ENCODE results near the gene ITPRIPL2.

The ITPRIPL2 gene

DNA sequence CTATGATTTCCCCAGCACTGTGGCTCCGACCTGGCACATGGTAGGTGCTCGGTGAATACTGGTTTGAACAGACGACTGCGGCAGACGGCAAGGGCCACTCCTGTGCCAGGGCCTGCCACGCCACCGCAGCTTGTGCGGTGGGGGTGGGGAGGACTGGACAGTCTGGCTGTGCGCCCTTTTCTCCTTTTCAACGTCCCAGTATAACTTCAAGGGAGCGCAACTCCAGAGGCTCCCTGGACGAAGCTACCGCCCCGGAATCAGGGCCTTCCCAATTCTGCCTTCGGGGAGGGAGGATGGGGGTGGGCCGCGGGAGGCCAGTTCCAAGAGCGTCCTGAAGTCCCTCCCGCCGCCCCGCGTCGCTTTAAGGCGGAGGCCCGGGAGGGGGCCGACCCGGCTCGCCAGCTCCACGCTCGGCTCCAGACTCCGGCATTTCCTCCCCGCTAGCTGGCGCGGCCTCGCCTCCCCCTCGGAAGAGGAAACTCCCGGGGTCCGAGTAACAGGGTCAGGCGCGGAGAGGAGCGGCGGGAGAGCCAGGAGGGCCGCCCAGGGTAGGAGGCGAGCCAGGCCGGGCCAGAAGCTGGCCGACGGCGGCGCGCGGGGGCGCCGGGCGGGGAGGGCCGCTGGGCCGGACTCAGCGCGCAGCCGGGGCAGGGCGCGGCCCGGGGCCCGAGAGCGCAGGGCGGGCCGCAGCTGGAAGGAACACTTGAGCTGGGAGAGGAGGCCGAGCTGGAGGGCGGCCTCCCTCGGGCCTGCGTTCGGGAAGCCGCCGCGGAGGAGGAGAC, at the start of gene ITPRIPL2:
Gene ITPRIPL2, plus strand, starts transcription at position 388 of the 782 bp plus-strand sequence. CDS start 498 bp downstream, outside the sequence.
- peak; percentile 93 for DNase-seq

DNA sequence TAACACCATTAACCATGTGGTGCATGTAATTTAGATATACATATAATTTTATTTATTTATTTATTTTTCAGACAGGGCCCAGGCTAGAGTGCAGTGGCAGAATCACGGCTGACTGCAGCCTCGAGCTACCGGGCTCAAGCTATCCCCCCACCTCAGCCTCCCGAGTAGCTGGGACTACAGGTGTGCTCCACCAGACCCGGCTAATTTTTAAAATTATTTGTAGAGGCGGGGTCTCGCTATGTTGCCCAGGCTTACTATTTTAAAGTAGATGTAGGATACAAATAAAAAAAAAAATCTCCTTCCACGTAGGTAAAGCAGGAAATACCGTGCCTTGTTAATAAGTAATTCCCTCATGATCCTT, 46.8 kb upstream of the ITPRIPL2 start:
- no peak for DNase-seq

DNA sequence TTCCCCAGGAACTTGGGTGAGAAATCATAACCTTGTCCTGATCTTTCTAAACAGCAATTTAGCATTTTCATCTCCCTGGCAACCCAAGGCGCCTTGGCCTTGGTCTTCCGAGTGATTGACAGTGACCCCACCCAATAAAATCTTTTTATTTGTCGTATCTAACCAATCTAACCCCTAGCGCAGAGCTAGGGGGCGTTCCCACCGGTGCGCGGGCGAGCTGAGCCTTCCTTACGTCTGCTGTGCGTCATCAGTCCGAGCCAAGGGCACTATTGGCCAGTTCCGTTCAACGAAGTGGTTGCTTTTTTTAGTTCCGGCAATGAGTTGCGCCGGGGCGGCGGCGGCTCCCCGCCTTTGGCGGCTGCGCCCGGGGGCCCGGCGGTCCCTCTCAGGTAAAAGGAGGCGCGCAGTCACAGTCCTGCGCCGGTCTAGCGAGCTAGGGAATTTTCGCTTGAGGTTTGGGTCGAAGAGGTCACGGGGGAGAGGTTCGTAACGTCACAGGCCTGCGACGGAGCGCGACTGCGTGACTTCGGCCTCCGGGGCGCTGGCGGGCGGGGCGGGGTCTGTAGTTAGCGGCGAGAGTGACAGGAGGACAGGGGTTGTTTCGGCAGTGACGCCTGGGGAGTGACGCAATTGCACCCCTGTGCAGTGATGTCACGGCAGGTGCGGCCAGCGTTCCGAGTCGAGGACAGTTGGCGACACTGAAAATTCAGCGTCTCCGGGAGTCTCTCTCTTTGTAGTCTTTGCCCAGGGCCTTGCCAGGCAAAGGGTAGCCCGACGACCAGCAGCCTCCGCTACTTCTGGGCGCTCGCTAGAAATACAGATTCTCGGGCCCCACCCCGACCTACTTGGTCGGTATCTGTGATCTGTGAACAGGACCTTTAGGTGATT, 46.2 kb upstream of the ITPRIPL2 start, which contains the start of gene COQ7:
Gene COQ7, plus strand, starts transcription at position 266 of the 888 bp plus-strand sequence. Its CDS starts 51 bp downstream, at position 317.
- peak; percentile 100 for DNase-seq

DNA sequence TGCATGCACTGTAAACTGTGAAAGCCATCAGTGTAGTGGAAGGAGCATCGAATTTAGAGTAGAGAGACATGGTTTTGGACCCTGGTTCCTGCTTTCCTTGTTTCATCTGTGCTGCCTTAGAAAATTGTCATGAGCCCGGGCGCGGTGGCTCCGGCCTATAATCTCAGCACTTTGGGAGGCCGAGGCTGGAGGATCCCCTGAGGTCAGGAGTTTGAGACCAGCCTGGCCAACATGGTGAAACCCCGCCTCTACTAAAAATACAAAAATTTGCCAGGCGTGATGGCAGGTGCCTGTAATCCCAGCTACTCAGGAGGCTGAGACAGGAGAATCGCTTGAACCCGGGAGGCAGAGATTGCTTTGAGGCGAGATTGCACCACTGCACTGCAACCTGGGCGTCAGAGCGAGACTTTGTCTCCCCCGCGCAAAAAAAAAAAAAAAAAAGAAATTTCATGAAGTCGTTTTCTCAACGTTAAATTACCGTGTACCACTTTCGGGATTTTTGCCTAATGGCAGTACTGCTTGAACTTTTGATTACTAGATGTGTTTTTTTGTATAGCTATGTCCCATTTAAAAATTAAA, 45.4 kb upstream of the ITPRIPL2 start:
- no peak for DNase-seq

DNA sequence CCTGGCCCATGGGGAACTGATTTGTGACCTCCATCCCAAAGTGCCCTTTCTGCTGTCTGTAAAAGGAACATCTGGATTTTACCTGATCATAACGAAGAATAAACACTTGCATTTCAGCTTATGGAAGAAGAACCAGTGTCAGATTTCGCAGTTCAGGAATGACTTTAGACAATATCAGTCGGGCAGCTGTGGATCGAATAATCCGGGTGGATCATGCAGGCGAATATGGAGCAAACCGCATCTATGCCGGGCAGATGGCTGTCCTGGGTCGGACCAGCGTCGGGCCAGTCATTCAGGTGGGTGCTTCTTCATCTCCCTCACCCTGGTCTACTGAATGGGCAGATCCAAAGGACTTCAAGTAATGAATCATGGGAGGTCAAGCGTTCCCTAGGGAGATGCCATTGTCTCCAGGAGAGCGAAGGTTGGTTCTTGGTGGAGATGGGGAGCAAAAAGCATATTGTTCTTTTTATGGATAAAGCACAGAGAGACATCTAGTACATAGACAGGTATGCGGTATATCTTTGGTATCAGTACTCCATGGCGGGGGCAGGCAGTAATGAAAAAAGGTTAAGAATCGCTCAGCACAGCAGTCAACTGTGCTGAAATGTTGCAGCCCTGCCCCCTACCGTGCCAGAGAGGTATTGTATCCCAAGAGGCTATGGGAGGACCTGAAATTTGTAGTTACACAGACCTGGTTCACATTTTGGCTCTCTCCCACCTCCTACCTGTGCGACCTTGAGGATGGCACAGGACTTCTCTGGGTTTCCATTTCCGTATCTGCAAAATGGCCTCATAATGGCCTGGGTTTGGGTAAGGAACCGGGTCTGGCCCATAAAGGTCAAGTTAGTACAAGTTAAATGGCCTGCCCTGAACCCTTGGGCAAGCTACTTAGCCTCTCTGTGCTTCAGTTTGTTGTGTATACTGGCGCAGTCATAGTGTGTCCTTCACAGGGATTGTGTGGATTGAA, 41.7 kb upstream of the ITPRIPL2 start:
- DNase-seq = peak; percentile 33

DNA sequence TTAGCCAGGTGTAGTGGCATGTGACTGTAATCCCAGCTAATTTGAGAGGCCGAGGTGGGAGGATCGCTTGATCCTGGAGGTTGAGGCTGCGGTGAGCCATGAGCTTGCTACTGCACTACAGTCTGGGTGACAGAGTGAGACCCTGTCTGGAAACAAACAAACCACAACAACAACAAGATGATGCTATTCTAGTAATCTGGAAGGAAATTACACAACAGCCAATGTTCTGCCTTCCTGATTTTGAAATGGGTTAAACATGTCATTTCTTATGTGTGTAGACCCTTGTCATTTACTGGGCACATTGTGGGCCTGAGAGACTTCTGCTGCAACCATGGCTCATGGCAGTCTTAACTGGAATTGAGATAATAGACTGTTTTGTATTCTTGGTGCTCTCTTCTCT, 40.4 kb upstream of the ITPRIPL2 start:
- DNase-seq = no peak

DNA sequence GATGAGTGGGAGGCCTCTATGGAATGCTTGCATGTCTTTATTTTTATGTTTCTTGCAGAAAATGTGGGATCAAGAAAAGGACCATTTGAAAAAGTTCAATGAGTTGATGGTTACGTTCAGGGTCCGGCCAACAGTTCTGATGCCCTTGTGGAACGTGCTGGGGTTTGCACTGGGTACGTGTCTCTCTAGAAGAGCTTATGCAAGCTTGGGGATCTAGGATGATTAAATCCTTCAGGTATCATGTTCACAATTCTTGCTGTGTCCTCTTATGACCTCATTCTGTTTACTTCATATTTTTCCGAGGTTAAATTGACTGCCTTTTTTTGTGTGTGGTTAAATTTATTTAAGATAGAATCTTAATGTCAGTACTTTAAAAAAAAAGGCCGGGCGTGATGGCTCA, 39.9 kb upstream of the ITPRIPL2 start:
- no peak for DNase-seq

DNA sequence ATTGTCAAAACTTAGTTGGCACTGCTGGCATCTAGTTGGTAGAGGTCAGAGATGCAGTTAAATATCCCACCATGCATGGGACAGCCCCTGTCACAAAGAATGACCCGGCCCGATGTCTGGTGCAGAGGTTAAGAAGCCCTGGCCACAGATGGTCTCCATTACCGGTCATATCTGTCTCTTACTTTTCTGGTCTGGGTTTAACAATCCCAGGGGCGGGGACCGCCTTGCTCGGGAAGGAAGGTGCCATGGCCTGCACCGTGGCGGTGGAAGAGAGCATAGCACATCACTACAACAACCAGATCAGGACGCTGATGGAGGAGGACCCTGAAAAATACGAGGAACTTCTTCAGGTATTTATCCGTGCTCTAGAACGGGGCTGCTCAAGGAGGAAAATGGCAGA, 38.3 kb upstream of the ITPRIPL2 start:
- no peak for DNase-seq

DNA sequence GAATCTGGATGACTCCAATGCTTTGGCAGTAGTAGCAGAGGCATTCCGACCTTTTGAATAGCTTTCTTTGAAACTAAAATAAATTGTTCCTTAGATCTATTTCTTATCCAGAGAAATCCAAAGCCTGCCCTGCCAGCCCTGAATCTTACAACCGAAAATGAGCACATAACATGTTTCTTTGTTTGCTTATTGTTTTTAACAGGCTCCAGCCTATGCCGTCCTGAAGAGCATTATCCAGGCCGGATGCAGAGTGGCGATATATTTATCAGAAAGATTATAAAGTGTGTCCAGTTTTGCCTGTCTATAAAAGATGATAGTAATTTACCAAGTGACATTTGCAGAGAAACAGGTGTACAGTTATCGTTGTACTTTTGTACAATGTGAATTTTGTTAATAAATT, 35.9 kb upstream of the ITPRIPL2 start:
- no peak for DNase-seq

DNA sequence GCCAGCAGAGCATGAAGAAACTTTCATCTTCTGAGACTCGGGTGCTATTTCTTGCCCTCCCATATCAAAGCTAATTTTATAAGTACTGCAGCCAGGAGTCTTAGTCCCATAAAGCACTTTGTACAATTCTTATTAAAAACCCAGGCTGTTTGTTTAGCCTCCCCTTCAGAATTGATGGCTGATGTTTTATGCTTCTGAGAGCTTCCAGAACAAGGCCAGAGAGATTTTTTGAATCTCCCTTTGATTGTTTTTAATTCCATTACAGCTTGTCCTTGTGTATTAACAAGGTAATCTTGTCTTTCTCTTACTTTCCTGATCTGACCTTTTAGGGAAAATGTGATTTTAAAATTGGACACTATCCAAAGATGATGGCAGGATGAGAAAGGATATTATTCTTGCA, 30.1 kb upstream of the ITPRIPL2 start:
- DNase-seq = no peak

DNA sequence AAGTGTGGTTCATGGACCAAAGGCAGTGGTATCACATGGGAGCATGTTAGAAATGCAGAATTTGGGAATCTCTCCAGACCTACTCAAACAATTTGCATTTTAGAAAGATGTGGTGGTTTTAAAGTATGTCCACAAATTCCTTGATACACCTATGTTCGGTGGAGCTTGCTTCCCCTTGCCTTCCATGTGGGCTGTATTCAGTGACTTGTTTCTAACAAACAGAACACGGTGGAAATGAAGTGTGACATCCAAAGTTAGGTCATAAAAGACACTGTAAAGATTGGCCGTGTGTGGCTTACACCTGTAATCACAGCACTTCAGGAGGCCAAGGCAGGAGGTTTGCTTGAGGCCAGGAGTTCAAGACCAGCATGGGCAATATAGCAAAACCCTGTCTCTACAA, 29.6 kb upstream of the ITPRIPL2 start:
- DNase-seq = no peak

DNA sequence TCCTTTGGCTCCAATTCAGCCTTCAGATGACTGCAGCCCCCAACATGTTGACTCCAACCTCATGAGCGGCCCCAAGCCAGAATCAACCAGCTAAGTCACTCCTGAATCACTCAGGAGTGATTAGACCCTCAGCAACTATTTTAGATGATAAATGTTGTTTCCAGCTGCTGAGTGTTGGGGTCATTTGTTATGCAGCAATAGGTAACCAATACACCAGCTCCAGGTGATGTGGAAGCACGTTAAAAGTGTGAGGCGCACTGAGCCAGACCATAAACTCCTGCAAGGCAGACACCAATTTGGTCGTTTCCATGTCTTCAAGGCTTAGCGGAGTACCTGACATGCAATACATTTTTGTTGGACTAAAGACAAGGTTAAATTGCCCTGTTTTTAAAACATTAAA, 28.9 kb upstream of the ITPRIPL2 start:
- DNase-seq = no peak

DNA sequence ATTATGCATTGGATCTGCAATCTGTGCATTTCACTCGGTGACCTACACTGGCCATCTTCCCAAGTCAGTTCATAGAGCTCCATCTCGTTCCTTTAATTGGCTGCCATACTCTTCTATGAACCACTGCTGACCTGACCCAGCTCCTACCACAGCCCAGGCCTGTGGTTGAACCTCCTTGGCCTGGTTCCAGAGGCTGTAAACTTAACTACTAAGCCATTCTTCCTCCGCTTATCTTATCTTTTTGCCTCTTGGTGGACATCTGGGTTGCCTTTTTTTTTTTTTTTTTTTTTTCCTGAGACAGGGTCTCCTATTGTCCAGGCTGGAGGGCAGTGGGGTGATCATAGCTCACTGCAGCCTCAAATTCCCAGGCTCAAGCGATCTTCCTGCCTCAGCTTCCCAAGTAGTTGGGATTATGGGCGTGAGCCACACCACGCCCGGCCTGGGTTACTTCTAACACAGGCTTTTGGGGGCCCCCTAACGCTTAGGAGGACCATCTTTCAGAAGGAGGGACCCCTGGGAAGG, 28.0 kb upstream of the ITPRIPL2 start:
- peak; percentile 11 for DNase-seq

DNA sequence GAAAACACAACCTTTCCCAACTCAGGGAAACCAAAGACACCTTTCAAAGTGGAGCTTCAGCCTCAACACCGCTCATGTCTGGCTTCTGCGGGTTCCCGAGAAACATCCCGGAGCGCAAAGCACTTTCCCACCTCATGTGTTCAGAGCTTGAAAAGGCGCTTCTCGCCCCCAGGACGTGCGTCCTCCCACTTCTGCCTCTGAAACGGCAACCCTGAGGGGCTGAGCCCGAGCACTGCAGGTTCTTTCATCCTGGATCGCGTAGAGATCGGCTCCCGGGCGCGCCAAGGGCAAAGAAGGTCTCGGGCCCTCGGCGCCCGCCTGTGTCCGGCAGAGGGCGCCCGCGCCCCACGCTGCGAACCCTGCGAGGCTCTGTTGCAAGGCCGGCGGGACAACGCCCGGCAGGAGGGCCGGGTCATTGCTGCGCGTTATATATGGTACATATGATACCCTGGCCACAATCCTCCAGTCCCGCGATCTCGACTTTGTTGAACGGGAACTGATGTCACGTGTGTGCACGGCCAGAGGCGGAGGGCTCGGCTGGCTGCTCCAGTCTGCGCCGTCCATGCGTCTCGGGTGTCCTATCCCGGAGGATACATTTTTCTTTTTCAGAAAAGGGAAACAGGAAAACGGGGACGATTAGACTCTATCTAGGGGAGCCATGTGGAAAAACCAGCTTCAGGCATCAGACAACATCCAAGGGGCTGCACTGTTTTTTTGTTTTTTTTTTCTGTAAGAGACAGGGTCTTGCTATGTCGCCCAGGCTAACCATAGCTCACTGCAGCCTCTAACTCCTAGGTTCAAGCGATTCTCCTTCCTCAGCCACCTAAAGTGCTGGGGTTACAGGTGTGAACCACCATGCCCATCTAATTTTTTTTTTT, 27.2 kb upstream of the ITPRIPL2 start:
- peak; percentile 92 for DNase-seq

DNA sequence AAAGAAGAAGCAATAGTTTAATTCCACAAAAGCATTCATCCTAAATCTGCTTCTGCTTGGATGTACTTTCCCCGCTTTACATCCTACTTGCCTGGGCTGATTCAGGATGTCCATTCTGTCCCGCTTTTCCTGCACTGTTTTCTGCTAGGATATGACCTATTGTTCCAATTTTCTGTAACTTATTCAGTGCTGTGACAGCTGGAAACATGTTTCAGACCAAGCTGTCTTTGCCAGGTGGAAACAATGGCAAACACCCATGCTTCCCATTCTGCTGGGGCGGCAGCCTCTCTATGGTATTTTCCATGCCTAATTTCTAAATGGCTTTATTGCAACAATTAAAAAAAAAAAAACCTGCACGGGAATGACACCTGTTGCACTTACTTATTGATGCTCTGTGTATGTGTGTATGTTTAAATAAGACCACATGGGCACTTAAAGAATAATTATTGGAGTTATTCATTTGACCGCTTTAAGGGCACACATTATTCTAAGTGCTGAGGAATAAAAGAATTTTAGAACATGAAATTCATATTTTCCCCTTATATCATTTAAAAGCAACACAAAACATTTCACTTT, 25.3 kb upstream of the ITPRIPL2 start:
- no peak for DNase-seq

DNA sequence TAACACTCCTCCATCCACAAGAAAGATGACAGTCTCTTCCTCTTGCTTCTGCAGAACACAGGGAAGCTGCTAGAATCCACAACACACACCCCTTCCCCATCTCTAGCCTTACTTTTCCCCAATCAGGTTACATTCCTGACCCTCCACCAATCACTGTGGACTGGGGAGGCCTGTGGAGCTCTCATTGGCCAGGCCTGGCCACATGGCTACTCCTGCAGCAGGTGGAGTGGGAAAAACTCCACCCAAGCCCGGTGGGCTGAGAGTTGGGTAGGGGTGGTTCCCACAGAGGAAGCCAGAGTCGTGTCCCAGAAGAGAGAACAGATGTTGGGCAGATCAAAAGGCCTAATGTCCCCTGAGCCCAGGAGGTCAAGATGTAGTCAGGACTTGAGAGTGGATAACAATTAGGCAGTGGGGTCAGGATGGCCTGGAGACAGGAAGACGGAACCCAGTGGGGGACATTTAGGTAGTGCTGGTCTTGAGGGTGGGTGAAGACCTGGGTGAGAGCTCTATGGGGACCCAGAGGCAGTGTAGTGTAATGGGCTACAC, 24.3 kb upstream of the ITPRIPL2 start:
- no peak for DNase-seq

DNA sequence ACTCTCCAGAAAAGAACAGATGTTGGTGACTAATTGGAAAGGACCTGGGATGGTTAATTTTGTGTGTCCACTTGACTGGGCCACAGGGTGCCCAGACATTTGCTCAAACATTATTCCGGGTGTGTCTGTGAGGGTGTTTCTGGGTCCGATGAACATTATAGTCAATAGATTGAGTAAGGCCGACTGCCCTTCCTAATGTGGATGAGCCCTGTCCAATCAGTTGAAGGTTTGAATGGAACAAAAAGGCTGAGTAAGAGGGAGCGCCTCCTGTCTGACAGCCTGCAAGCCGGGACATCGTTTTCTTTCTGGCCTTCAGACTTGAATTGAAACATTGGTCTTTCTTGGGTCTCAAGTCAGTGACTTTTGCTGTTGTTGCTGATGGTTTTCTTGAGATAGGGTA, 22.8 kb upstream of the ITPRIPL2 start:
- no peak for DNase-seq

DNA sequence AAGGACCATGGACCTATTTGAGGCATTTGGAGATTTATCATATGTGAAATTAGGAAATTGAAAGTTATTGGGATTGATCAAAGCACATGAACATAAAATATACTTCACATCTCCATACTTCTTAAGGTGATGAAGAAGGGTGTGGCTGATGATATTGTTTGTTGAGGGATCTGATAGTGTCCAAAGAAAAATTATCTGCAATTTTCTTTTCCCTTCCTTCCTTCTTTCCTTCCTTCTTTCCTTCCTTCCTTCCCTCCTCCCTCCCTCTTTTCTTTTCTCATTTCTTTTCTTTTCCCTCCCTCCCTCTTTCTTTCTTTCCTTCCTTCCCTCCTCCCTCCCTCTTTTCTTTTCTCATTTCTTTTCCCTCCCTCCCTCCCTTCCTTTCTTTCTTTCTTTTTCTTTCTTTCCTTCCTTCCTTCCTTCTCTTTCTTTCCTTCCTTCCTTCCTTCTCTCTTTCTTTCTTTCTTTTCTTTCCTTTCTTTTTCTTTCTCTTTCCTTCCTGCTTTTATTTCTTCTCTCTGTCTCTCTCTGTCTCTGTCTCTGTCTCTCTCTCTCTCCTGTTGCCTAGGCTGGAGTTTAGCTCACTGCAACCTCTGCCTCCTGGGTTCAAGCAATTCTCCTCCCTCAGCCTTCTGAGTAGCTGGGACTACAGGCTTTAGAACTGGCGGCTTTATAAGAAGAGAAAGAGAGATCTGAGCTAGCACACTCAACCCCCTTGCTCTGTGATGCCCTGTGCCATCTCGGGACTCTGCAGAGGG, 20.9 kb upstream of the ITPRIPL2 start:
- DNase-seq = no peak

Measured in HCEC 1CT (cell line).